ENCODE measurements around the gene MAB21L2. TPM values are rescaled to one million over a fixed set of nuclear protein-coding genes. Genes with fewer than 3 reads are reported as not detected.

MAB21L2 gene
- polyA plus RNA-seq, 3 donors, result not detected

- no peak overlapping the region for H3K4me3 Mint-ChIP-seq
- no peak for DNase-seq
- H3K4me2 ChIP-seq (replicated peaks; ENCODE audit: extremely low read depth, low read length, poor library complexity, severe bottlenecking), result no peak overlapping the region
- peaks cover 6 to 10% (median 8%) of the 10 kb centered on the region in 7 donors for H3K9me3 Mint-ChIP-seq
- H3K36me3 Mint-ChIP-seq, result peaks cover 15 to 23% of the 10 kb centered on the region in 2 donors
- peaks cover 7 to 8% of the 10 kb centered on the region in 2 donors for H3K9me3 ChIP-seq (replicated peaks in 1 of 2; ENCODE audit: control insufficient read depth in 1 of 2, insufficient read depth in 1 of 2, low read length in 2 of 2)
- no CpG with 5 or more reads among the region's 1 CpG for WGBS (ENCODE audit: insufficient coverage)
- H3K27me3 ChIP-seq (ENCODE audit: control insufficient read depth in 2 of 2, insufficient read depth in 2 of 2, low read length in 2 of 2), result no peaks in the 10 kb centered on the region
- no peaks in the 10 kb centered on the region for H3K4me1 ChIP-seq (ENCODE audit: control insufficient read depth in 1 of 2, insufficient read depth in 2 of 2, low read length in 2 of 2)
- peaks cover 2 to 9% of the 10 kb centered on the region in 2 donors for H3K36me3 ChIP-seq (replicated peaks in 1 of 2; ENCODE audit: control insufficient read depth in 1 of 2, insufficient read depth in 2 of 2, low read length in 2 of 2)
- H2AFZ ChIP-seq (ENCODE audit: insufficient read depth, low read depth, low read length, poor library complexity, severe bottlenecking), result no peak overlapping the region
- no peaks in the 10 kb centered on the region for H3K27me3 Mint-ChIP-seq (ENCODE audit: low read depth in 3 of 3)
- intact Hi-C loops (cut with micrococcal nuclease), result no loop called here
- H3K27ac ChIP-seq (ENCODE audit: low read depth in 1 of 2, low read length in 2 of 2), result no peak overlapping the region
- H3K9ac ChIP-seq (ENCODE audit: insufficient read depth, low read length, poor library complexity, severe bottlenecking), result no peak overlapping the region
- TF ChIP-seq, protein P1, sequence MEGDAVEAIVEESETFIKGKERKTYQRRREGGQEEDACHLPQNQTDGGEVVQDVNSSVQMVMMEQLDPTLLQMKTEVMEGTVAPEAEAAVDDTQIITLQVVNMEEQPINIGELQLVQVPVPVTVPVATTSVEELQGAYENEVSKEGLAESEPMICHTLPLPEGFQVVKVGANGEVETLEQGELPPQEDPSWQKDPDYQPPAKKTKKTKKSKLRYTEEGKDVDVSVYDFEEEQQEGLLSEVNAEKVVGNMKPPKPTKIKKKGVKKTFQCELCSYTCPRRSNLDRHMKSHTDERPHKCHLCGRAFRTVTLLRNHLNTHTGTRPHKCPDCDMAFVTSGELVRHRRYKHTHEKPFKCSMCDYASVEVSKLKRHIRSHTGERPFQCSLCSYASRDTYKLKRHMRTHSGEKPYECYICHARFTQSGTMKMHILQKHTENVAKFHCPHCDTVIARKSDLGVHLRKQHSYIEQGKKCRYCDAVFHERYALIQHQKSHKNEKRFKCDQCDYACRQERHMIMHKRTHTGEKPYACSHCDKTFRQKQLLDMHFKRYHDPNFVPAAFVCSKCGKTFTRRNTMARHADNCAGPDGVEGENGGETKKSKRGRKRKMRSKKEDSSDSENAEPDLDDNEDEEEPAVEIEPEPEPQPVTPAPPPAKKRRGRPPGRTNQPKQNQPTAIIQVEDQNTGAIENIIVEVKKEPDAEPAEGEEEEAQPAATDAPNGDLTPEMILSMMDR (IDR thresholded peaks at IDR 0.05), result no peak
- H3K4me3 ChIP-seq (replicated peaks in 1 of 3; ENCODE audit: low read depth in 2 of 3, low read length in 3 of 3), result no peak overlapping the region
- no peak overlapping the region for H3K27ac Mint-ChIP-seq
- H4K20me1 ChIP-seq (ENCODE audit: insufficient read depth, low read length), result no peaks in the 10 kb centered on the region
- no peaks in the 10 kb centered on the region for H3K79me2 ChIP-seq (ENCODE audit: insufficient read depth, low read length)
- no peaks in the 10 kb centered on the region for H3K4me1 Mint-ChIP-seq
Measured at GRCh38 chr4:150588316-150588715, 6.4 kb downstream of the MAB21L2 start.

DNA sequence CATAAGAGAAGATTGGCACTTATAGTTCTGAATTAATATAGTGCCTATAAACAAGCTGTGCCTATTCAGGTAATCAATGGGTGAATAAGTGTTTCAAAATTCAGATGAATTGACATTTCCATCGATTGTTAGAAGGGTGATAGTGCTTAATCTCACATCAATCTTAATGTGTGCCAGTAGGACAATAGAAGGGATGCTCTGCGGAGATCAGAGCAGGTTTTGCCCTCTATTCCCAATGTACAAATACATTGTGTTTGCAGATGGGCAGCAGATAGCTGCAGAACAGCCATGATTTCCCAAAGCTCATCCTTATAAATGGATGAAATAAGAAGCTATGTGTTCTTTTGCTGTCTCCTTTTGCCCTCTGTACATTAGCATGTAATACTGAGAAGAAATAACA, 7.2 kb downstream of the MAB21L2 start:
- Histone ChIP-seq H3K27me3 (ENCODE audit: control insufficient read depth in 2 of 2, insufficient read depth in 2 of 2, low read length in 2 of 2) (no peaks in the 10 kb centered on the region), H3K27ac (ENCODE audit: low read depth in 1 of 2, low read length in 2 of 2) (no peak overlapping the region), H3K9ac (ENCODE audit: insufficient read depth, low read length, poor library complexity, severe bottlenecking) (no peak overlapping the region), H3K36me3 (replicated peaks in 1 of 2; ENCODE audit: control insufficient read depth in 1 of 2, insufficient read depth in 2 of 2, low read length in 2 of 2) (peaks cover 0 to under 1% of the 10 kb centered on the region in 2 donors), H2AFZ (ENCODE audit: insufficient read depth, low read depth, low read length, poor library complexity, severe bottlenecking) (no peak overlapping the region), H3K9me3 (replicated peaks in 1 of 2; ENCODE audit: control insufficient read depth in 1 of 2, insufficient read depth in 1 of 2, low read length in 2 of 2) (no peaks in the 10 kb centered on the region), H3K79me2 (ENCODE audit: insufficient read depth, low read length) (no peaks in the 10 kb centered on the region), H3K4me3 (replicated peaks in 1 of 3; ENCODE audit: low read depth in 2 of 3, low read length in 3 of 3) (no peak overlapping the region), H3K4me1 (ENCODE audit: control insufficient read depth in 1 of 2, insufficient read depth in 2 of 2, low read length in 2 of 2) (no peaks in the 10 kb centered on the region), H3K4me2 (replicated peaks; ENCODE audit: extremely low read depth, low read length, poor library complexity, severe bottlenecking) (no peak overlapping the region), H4K20me1 (ENCODE audit: insufficient read depth, low read length) (no peaks in the 10 kb centered on the region)
- intact Hi-C loops (cut with micrococcal nuclease), result no loop called here
- peaks cover 7 to 15% of the 10 kb centered on the region in 2 donors for H3K36me3 Mint-ChIP-seq
- H3K9me3 Mint-ChIP-seq, result peaks cover 0 to 3% (median 0%) of the 10 kb centered on the region in 7 donors
- H3K27ac Mint-ChIP-seq, result no peak overlapping the region
- DNase-seq, result no peak
- H3K4me3 Mint-ChIP-seq, result no peak overlapping the region
- H3K27me3 Mint-ChIP-seq (ENCODE audit: low read depth in 3 of 3), result no peaks in the 10 kb centered on the region
- no peaks in the 10 kb centered on the region for H3K4me1 Mint-ChIP-seq
- no CpG with 5 or more reads among the region's 2 CpGs for WGBS (ENCODE audit: insufficient coverage)
- TF ChIP-seq, protein P1 (IDR thresholded peaks at IDR 0.05), result no peak
